GM21381 (cell line): ENCODE data around the gene TGFB1I1.
"Not testable (repeated sequence)": the region's sequence is repeated elsewhere in the genome, so short reads cannot be mapped to it uniquely, and the experiment has no call there.

Experiments used
- ATAC-seq: cut with Tn5 transposase; IDR thresholded peaks from one replicate; pipeline ENCODE4 v1.9.1; 2021; ENCODE audit warnings: mild to moderate bottlenecking, moderate library complexity; ENCODE audit not compliant: unreplicated experiment

The TGFB1I1 gene

DNA sequence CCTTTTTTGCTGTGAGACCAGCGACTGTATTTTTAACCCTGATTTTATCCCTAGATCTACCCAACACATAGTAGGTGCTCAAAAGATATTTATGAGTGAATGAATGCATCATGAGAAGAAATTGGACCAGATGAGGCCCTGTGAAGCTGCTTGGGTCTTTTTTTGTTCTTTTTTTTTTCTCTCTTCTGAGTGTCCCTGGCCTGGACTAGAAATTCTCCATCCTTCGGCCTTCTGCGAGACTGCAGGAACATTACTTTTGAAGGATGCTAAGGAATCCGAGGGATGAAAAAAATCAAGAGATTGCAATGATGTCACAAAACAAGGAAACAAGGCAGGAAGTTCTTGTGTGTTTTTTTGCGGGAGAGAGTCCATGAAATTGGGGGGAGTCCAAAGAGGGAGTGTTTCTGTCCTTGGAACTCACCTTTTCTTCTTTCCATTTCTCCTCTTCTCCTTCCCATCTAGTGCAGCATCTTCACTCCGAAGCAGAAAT, 36.8 kb downstream of the TGFB1I1 start:
- no peak for ATAC-seq

DNA sequence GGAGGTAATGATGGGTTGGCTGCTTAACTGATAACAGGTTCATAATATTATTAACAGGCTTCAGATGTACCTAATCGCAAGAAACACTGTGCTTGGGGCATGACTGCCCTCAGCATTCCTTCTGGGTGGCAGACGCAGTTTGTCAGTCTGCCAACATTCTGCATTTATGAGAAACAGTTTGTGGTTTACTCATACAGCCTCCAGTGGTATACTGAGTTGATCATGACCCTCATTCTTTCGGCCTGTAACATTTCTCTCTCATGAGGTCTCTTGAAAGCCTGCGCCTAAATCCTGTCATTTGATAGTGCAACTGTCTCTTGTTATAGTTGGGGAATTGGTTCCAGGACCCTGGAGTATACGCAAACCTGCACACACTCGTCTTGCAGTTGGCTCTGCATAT, 41.2 kb downstream of the TGFB1I1 start:
- no peak for ATAC-seq

DNA sequence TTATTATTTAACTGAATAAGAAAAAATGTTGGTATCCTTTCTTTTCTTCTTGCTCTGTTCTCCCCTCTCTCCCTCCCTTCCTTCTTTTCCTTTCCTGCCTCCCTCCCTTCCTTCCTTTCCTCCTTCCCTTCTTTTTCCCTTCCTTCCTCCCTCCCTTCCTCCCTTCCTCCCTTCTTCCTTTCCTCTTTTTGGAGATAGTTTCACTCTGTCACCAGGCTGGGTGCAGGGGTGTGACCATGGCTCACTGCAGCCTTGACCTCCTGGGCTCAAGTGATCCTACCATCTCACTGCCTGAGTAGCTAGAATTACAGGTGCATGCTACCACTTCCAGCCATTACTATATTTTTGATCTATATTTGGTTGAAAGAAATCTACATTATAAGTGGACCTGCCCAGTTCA, 41.9 kb downstream of the TGFB1I1 start:
- no peak for ATAC-seq

DNA sequence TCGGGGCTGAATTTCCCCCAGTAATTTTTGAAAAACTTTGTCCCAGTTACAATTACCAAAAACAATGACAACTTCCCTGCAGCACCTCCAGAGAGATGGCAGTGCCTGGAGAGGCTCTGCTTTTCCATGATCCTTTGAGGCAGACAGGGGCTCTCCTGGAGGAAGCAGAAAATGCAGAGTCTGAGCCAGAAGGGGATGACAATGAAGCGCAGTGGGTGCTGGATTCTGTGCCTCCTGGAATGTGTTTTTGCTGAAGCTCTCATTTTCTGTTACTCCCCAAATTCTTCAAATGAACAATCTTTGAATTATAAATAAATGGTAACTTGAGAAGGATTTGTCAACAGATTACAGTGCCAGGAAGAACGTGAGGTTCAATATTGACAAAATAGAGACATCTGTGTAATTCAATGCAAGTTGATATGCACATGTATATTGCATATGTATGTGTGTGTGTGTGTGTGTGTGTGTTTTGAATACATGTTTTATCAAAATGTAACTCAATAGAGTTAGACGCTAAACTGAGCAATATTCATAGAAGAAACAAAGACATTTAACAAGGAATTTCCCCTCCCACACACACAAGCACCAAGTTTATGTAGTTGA, 45.9 kb downstream of the TGFB1I1 start:
- ATAC-seq: no peak

DNA sequence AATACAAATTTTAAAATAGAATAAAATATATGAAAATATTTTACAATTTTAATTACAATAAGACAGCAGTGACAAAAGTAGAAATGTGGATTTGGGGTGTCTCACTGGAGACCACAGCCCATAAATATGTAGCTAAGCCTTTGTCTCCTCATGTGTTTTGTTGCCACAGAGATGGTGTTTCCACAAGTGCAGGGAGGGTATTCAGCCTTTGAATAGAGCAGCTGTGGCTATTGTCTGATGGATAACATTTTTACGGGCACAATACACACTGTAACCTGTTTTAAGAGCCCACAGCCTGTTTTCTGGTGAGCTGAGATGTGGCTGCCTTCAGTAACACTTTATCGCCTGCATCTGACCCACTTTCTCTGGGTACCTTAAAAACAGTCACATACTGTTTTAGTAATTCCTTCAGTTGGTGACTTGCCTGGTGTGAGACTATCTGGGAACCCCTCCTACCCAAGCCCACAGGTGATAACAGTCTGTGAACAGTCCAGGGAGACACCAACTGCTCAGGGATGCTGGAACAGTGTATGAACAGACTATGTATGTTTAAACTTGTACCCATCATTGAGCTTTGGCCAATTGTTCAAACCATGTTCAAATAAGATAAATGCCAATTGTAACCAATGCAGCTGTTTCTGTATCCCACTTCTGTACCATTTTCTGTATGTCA, 47.9 kb downstream of the TGFB1I1 start:
- no peak for ATAC-seq

DNA sequence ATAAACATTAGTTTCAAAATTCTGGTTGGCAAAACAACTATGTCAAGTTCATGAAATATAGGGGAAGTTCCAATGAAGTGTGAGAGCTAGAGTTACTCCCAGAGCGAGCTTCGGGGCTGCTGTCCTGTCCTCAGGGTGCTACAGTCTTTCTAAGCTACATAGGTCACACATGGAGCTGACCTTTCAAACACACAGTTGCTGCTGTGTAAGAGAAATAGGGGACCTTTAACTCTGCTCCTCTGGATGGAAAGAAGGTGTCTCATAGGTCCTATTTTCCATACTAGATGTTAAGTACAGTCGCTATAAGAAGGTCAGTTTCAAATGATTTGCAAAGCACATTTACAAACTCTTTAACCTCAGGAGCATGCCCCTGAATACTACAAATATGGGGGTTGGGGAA, 49.4 kb downstream of the TGFB1I1 start:
- ATAC-seq: no peak

DNA sequence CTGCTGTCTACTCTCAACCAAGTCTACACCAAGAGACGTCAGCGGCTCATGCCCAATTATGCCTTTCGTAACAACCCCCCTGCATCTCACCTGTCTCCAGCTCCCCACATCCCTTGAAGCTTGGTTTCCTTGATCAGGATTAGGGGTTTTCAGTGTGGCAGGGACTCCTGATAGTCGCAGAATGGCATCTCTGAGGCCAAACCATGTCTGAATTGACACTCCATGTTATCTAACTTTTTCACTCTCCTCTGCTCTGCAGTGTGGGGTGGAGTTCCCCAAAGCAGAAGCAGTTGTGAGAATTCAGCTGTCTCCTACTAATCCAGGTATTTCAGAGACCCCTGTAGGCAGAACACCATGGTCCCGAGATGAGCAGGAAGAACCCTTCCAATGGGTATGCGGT, 50.1 kb downstream of the TGFB1I1 start:
- no peak for ATAC-seq

DNA sequence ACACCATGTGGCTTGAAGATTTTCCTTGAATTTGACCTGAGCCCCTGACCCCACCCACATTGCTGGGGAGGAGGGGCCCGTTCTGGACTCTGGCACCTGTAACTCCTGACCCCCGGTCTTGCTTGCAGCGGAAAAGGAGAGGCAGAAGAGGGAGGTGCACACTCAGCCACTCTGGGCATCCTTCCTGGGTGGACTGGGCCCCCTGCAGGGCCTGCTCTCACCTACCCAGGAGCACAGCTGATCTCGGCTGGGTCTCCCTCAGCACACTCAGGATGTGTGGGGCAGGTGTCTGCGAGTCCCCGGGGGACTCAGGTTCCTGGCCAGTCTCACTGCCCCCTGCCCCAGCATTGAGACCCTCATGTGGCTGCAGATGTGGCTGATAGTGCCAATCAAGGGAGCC, 51.8 kb downstream of the TGFB1I1 start:
- ATAC-seq: not testable (repeated sequence)

DNA sequence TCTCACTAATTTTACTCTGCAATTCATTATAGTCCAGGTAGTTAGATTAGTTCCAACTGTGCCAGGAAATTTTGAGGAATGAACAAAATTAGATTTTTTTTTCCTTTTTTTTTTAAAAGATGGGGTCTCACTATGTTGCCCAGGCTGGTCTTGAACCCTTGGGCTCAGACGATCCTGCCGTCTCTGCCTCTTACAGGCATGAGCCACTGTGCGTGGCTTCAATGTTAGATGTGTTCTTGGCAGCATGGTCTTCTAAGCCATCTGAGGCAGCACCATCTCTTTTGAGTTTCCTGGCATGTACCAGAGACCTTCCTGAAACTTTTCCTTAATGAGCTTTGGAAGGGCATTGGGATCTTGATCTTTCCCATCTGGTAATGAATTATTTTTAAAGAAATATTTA, 53.2 kb downstream of the TGFB1I1 start:
- ATAC-seq: no peak
